ENCODE measurements around the gene VPS33B. TPM values are rescaled to one million over a fixed set of nuclear protein-coding genes. Genes with fewer than 3 reads are reported as not detected.

Gene VPS33B
- total and polyA plus RNA-seq, 8 donors, result 4.2 to 18.9 (median 6.2) TPM

DNA sequence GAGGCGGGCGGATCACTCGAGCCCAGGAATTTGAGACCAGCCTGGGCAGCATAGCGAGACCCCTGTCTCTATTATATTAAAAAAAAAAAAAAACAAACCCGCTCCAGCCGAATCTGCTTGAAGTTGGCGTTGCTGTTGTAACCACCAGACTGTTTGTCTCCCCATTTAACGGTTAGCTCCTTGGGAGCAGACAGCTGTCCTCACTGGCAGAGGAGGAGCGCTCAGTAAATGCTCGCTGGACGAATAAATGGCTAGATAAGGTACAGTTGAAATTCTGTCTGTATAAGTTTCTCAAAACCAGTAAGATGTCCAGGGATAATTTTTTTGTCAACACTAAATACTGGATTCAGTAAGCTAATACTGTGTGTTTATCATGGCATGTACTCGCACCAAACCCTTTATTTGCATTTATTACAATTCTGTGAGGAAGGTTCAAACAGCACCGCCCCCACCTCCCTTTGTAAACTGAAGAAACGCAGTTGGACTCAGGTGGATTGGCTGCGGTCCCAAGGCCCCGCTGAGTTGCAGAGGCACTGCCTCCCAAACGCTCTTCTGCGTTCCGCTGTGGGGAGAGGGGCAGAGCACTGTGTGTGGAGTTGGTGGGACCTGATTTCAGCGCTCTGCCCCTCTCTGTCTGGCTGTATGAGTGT is 66.6 kb downstream of the VPS33B start:
- H3K9me3 ChIP-seq, result no peaks in the 10 kb centered on the region
- DNase-seq (peak in 5 of 6 donors; percentile 50 to 85 (median 71)), FAIRE-seq (no peak), ATAC-seq (peak; percentile 2 to 30 (median 12))
- peaks cover 0 to 18% (median 3%) of the 10 kb centered on the region in 3 donors for H3K36me3 ChIP-seq
- peak overlapping the region in 2 of 4 donors; percentile 93 to 96 for H3K27ac ChIP-seq
- peaks cover 8 to 17% (median 8%) of the 10 kb centered on the region in 3 donors for H3K4me1 ChIP-seq
- H3K4me3 ChIP-seq, result peak overlapping the region; percentile 53 to 95 (median 75)
- WGBS, 2 donors, result 23 to 25% methylated on average over 20 of the region's 20 CpGs
- intact Hi-C loops (cut with DNase I), result loop anchor here in 2 of 3 donors (5.0 kb wide), 2 partner anchors 77 to 82 kb away; no protein-coding TSS in a partner anchor
- TF ChIP-seq, protein P1, sequence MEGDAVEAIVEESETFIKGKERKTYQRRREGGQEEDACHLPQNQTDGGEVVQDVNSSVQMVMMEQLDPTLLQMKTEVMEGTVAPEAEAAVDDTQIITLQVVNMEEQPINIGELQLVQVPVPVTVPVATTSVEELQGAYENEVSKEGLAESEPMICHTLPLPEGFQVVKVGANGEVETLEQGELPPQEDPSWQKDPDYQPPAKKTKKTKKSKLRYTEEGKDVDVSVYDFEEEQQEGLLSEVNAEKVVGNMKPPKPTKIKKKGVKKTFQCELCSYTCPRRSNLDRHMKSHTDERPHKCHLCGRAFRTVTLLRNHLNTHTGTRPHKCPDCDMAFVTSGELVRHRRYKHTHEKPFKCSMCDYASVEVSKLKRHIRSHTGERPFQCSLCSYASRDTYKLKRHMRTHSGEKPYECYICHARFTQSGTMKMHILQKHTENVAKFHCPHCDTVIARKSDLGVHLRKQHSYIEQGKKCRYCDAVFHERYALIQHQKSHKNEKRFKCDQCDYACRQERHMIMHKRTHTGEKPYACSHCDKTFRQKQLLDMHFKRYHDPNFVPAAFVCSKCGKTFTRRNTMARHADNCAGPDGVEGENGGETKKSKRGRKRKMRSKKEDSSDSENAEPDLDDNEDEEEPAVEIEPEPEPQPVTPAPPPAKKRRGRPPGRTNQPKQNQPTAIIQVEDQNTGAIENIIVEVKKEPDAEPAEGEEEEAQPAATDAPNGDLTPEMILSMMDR (IDR thresholded peaks at IDR 0.05), result no peak
- no peaks in the 10 kb centered on the region for H3K27me3 ChIP-seq

DNA sequence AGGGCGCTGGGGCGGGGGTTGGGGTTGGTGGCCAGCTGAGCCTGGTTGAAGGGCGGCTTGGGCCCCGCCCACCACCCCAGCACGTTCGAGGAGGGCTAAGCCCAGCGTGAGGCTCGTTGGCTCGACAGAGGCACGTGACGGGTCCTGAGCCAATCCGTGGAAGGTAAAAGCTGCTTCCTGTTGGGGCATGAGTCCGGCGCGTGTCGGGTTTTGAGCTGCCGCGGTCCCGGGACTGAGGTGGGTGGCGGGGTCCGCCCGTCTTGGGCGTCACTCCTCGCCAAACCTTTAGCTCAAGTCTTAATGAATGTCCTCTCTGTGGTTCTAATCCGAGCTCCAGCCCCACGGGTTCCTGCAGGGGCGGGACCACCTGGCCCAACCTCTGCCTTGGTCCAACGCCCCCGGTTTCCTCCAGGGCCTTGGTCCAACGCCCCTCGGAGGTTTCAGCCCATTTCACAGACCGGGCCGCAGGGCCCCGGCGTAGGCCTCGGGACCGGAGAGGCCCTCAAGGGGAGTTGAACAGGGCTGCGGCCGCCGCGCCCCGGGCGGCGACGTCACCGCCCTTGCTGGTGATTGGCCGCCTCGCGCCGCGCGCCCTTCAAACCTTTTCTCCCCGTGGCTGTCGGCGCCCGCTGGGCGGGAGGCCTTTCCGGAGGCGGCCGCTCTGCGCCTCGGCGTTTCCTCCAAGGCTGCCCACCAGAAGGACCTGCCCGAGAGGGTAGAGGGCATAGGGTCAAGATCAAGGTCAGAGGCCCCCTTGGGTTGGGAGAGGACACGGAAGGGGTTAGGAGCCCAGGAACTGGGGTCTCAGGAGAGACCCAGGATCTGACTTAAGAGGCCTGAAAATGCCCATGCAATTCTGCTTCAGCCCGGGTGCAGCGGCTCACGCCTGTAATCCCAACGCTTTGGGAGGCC is 67.4 kb downstream of the VPS33B start, which contains the start of gene RCCD1:
Gene RCCD1 (plus strand): TSS at position 173 of the 912 bp plus-strand sequence. CDS start 1,851 bp downstream, outside the sequence.
- peak within 1 kb of the TSS; percentile 92 to 96 (median 94) for H3K27ac ChIP-seq
- H3K4me1 ChIP-seq, result peaks cover 8 to 17% (median 8%) of the 10 kb centered on the region in 3 donors
- H3K9me3 ChIP-seq, result no peaks in the 10 kb centered on the region
- peak; percentile 90 to 98 (median 96) for DNase-seq
- H3K4me3 ChIP-seq, result peak within 1 kb of the TSS; percentile 53 to 95 (median 74)
- ATAC-seq, result peak; percentile 87 to 94 (median 90)
- intact Hi-C loops (cut with DNase I), result loop anchor here in 2 of 3 donors (5.0 kb wide), 2 partner anchors 77 to 82 kb away; no protein-coding TSS in a partner anchor
- FAIRE-seq, result peak; percentile 23
- TF ChIP-seq, protein P1 (IDR thresholded peaks at IDR 0.05), result no peak
- H3K27me3 ChIP-seq, result no peaks in the 10 kb centered on the region
- H3K36me3 ChIP-seq, result peaks cover 0 to 22% (median 11%) of the 10 kb centered on the region in 3 donors
- WGBS, 2 donors, result 1 to 2% methylated on average over 60 to 69 of the region's 69 CpGs

- Histone ChIP-seq H3K27me3 (no peaks in the 10 kb centered on the region), H3K9me3 (no peaks in the 10 kb centered on the region), H3K36me3 (peaks cover 0 to 30% (median 13%) of the 10 kb centered on the region in 3 donors), H3K4me3 (peak overlapping the region in 2 of 4 donors; percentile 63 to 85), H3K27ac (peak overlapping the region in 3 of 4 donors; percentile 92 to 96 (median 96)), H3K4me1 (peaks cover 8 to 17% (median 8%) of the 10 kb centered on the region in 3 donors)
- TF ChIP-seq, protein P1 (IDR thresholded peaks at IDR 0.05), result no peak
- WGBS, 2 donors, result 68 to 69% methylated on average over 16 of the region's 16 CpGs
- no peak for FAIRE-seq
- ATAC-seq, result no peak
- intact Hi-C loops (cut with DNase I), result no loop called here
- no peak for DNase-seq
These were observed 68.3 kb downstream of the VPS33B start for GRCh38 chr15:90953947-90954711.

DNA sequence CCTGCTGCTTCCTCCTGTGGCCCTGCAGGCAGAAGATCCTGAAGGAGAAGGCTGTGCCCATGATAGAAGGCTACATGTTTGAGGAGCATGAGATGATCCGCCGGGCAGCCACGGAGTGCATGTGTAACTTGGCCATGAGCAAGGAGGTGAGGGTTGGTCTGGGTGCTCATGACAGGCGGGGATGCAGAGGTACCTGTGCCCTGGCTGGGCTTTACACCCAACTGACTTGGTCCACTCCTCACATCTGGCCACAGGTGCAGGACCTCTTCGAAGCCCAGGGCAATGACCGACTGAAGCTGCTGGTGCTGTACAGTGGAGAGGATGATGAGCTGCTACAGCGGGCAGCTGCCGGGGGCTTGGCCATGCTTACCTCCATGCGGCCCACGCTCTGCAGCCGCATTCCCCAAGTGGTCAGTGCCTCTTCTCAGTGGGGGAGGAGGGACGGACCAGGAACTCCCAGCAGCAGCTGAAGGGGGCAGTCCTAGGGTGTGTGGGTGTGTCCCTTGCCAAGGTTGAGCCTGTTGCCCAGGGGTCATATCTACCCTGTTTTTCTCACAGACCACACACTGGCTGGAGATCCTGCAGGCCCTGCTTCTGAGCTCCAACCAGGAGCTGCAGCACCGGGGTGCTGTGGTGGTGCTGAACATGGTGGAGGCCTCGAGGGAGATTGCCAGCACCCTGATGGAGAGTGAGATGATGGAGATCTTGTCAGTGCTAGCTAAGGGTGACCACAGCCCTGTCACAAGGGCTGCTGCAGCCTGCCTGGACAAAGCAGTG is 69.3 kb downstream of the VPS33B start:
- FAIRE-seq (no peak), ATAC-seq (no peak), DNase-seq (no peak)
- 88 to 93% methylated on average over 14 of the region's 14 CpGs for WGBS, 2 donors
- Histone ChIP-seq H3K4me1 (peaks cover 8 to 17% (median 8%) of the 10 kb centered on the region in 3 donors), H3K27me3 (no peaks in the 10 kb centered on the region), H3K9me3 (no peaks in the 10 kb centered on the region), H3K4me3 (no peak overlapping the region), H3K36me3 (peaks cover 0 to 39% (median 13%) of the 10 kb centered on the region in 3 donors), H3K27ac (no peak overlapping the region)
- TF ChIP-seq, protein P1 (IDR thresholded peaks at IDR 0.05), result no peak
- intact Hi-C loops (cut with DNase I), result no loop called here
